ENCODE measurements around the gene CLCNKB.

The CLCNKB gene

GRCh38 chr1:16081636-16082035 lies 38.1 kb downstream of the CLCNKB start:
- DNase-seq (ENCODE audit: low read depth) = no peak
- no peak overlapping the region for H3K4me3 ChIP-seq (ENCODE audit: low read depth, low read length)
- no peak for TF ChIP-seq CTCF (IDR thresholded peaks at IDR 0.05; ENCODE audit: insufficient read depth, low read depth, low read length, missing control alignments)

GRCh38 chr1:16082283-16083038 lies 38.9 kb downstream of the CLCNKB start:
- TF ChIP-seq CTCF (IDR thresholded peaks at IDR 0.05; ENCODE audit: insufficient read depth, low read depth, low read length, missing control alignments) = peak; percentile 87

GRCh38 chr1:16083486-16083885 lies 39.9 kb downstream of the CLCNKB start:
- TF ChIP-seq CTCF (IDR thresholded peaks at IDR 0.05; ENCODE audit: insufficient read depth, low read depth, low read length, missing control alignments) = no peak
- no peak overlapping the region for H3K4me3 ChIP-seq (ENCODE audit: low read depth, low read length)
- no peak for DNase-seq (ENCODE audit: low read depth)

More at GRCh38 chr1:16082283-16083038, 38.9 kb downstream of the CLCNKB start:
- H3K4me3 ChIP-seq (ENCODE audit: low read depth, low read length) = no peak overlapping the region
- DNase-seq (ENCODE audit: low read depth) = peak; percentile 65

- no peak for DNase-seq (ENCODE audit: low read depth)
- H3K4me3 ChIP-seq (ENCODE audit: low read depth, low read length) = no peak overlapping the region
- TF ChIP-seq CTCF (IDR thresholded peaks at IDR 0.05; ENCODE audit: insufficient read depth, low read depth, low read length, missing control alignments) = no peak
These were observed 41.9 kb downstream of the CLCNKB start for GRCh38 chr1:16085522-16085921.

GRCh38 chr1:16087733-16088132 lies 44.2 kb downstream of the CLCNKB start:
- H3K4me3 ChIP-seq (ENCODE audit: low read depth, low read length) = no peak overlapping the region
- no peak for TF ChIP-seq CTCF (IDR thresholded peaks at IDR 0.05; ENCODE audit: insufficient read depth, low read depth, low read length, missing control alignments)
- no peak for DNase-seq (ENCODE audit: low read depth)

- no peak for TF ChIP-seq CTCF (IDR thresholded peaks at IDR 0.05; ENCODE audit: insufficient read depth, low read depth, low read length, missing control alignments)
- DNase-seq (ENCODE audit: low read depth) = no peak
- H3K4me3 ChIP-seq (ENCODE audit: low read depth, low read length) = no peak overlapping the region
These were observed 44.8 kb downstream of the CLCNKB start for GRCh38 chr1:16088351-16088911.

All from GM12865 (cell line).